ENCODE results near the gene ENG.

ENG gene

GRCh38 chr9:127876026-127876763, 21.7 kb upstream of the ENG start:
- CTCF ChIA-PET: interaction anchor here (0.9 to 1.2 kb wide), 3 partner anchors 11 to 46 kb away, joined by 3 read pairs; no protein-coding TSS in a partner anchor
- DNase-seq (ENCODE audit: extremely low spot score): no peak
- no peak for TF ChIP-seq CTCF (IDR thresholded peaks at IDR 0.05; ENCODE audit: control extremely low read depth, extremely low read depth, low read depth, missing control alignments)
- POLR2A ChIA-PET: interaction anchor here (0.6 kb wide), 1 partner anchor 46 kb away, joined by 3 read pairs; no protein-coding TSS in a partner anchor

- no peak for TF ChIP-seq CTCF (IDR thresholded peaks at IDR 0.05; ENCODE audit: control extremely low read depth, extremely low read depth, low read depth, missing control alignments)
- ChIA-PET CTCF (interaction anchor here (2.0 kb wide), 1 partner anchor 41 kb away, joined by 4 read pairs; the partner anchor contains the start of gene ST6GALNAC4), POLR2A (no interaction called here)
- DNase-seq (ENCODE audit: extremely low spot score): no peak
These were observed 21.0 kb upstream of the ENG start for GRCh38 chr9:127875306-127875966.

- no peak for TF ChIP-seq CTCF (IDR thresholded peaks at IDR 0.05; ENCODE audit: control extremely low read depth, extremely low read depth, low read depth, missing control alignments)
- POLR2A ChIA-PET: no interaction called here
- CTCF ChIA-PET: interaction anchor here (1.4 to 2.0 kb wide), 4 partner anchors 8 to 140 kb away, joined by 4 to 7 read pairs (median 5); partner anchors contain the start of genes ST6GALNAC4 and TOR2A
- DNase-seq (ENCODE audit: extremely low spot score): no peak
These were observed 20.1 kb upstream of the ENG start for GRCh38 chr9:127874301-127875221.

GRCh38 chr9:127873886-127874285, 19.4 kb upstream of the ENG start:
- CTCF ChIA-PET: interaction anchor here (1.4 to 2.0 kb wide), 5 partner anchors 9 to 139 kb away, joined by 3 to 7 read pairs (median 5); partner anchors contain the start of genes ST6GALNAC4 and TOR2A
- POLR2A ChIA-PET: interaction anchor here (0.6 kb wide), 1 partner anchor 14 kb away, joined by 4 read pairs; no protein-coding TSS in a partner anchor
- DNase-seq (ENCODE audit: extremely low spot score): no peak
- TF ChIP-seq CTCF (IDR thresholded peaks at IDR 0.05; ENCODE audit: control extremely low read depth, extremely low read depth, low read depth, missing control alignments): no peak

GRCh38 chr9:127873223-127873691, 18.8 kb upstream of the ENG start:
- POLR2A ChIA-PET: interaction anchor here (0.6 kb wide), 1 partner anchor 15 kb away, joined by 4 read pairs; no protein-coding TSS in a partner anchor
- CTCF ChIA-PET: interaction anchor here (1.4 to 2.3 kb wide), 7 partner anchors 10 to 138 kb away, joined by 3 to 12 read pairs (median 5); partner anchors contain the start of genes ST6GALNAC4 and TOR2A
- DNase-seq (ENCODE audit: extremely low spot score): no peak

More at GRCh38 chr9:127873223-127873691, 18.8 kb upstream of the ENG start:
- TF ChIP-seq CTCF (IDR thresholded peaks at IDR 0.05; ENCODE audit: control extremely low read depth, extremely low read depth, low read depth, missing control alignments): no peak
